Measurements from ENCODE around the gene ZNF428.

Gene ZNF428

GRCh38 chr19:43660971-43661360, 41.5 kb upstream of the ZNF428 start:
- CTCF ChIA-PET: no interaction called here
- POLR2A ChIA-PET: no interaction called here
- DNase-seq (ENCODE audit: extremely low spot score): no peak
- TF ChIP-seq FOXK2 (IDR thresholded peaks at IDR 0.05) (no peak), FOXM1 (IDR thresholded peaks at IDR 0.05; ENCODE audit: borderline replicate concordance) (no peak), BHLHE40 (IDR thresholded peaks at IDR 0.05; ENCODE audit: borderline replicate concordance) (no peak), NFRKB (IDR thresholded peaks at IDR 0.05) (no peak), SUZ12 (IDR thresholded peaks at IDR 0.05) (no peak), FOXA1 (IDR thresholded peaks at IDR 0.05) (no peak), TARDBP (IDR thresholded peaks at IDR 0.05) (no peak), ZNF384 (IDR thresholded peaks at IDR 0.05) (no peak), ELF4 (IDR thresholded peaks at IDR 0.05) (no peak), SP1 (IDR thresholded peaks at IDR 0.05) (no peak), HDGF (IDR thresholded peaks at IDR 0.05; ENCODE audit: borderline replicate concordance) (no peak), L3MBTL2 (conservative IDR thresholded peaks at IDR 0.05) (no peak)

GRCh38 chr19:43660301-43660970, 41.0 kb upstream of the ZNF428 start:
- CTCF ChIA-PET: no interaction called here
- no peak for DNase-seq (ENCODE audit: extremely low spot score)
- TF ChIP-seq CTBP1 (IDR thresholded peaks at IDR 0.05; ENCODE audit: borderline replicate concordance) (no peak), ZNF384 (IDR thresholded peaks at IDR 0.05) (no peak), SP1 (IDR thresholded peaks at IDR 0.05) (no peak), L3MBTL2 (conservative IDR thresholded peaks at IDR 0.05) (no peak), FOXM1 (IDR thresholded peaks at IDR 0.05; ENCODE audit: borderline replicate concordance) (no peak), ARNT (IDR thresholded peaks at IDR 0.05) (no peak), HDGF (IDR thresholded peaks at IDR 0.05; ENCODE audit: borderline replicate concordance) (no peak)
- POLR2A ChIA-PET: no interaction called here

- no peak for DNase-seq (ENCODE audit: extremely low spot score)
- ChIA-PET POLR2A (no interaction called here), CTCF (interaction anchor here (1.0 kb wide), 1 partner anchor 10 kb away, joined by 3 read pairs; no protein-coding TSS in a partner anchor)
- TF ChIP-seq LEF1 (IDR thresholded peaks at IDR 0.05; ENCODE audit: borderline replicate concordance) (no peak), FOXK2 (IDR thresholded peaks at IDR 0.05) (no peak), SUZ12 (IDR thresholded peaks at IDR 0.05) (no peak), ARNT (IDR thresholded peaks at IDR 0.05) (no peak), BHLHE40 (IDR thresholded peaks at IDR 0.05; ENCODE audit: borderline replicate concordance) (no peak)
Measured at GRCh38 chr19:43658494-43658893, 39.1 kb upstream of the ZNF428 start.

GRCh38 chr19:43658001-43658400, 38.6 kb upstream of the ZNF428 start:
- POLR2A ChIA-PET: no interaction called here
- no peak for TF ChIP-seq L3MBTL2 (conservative IDR thresholded peaks at IDR 0.05)
- no peak for TF ChIP-seq ARNT (IDR thresholded peaks at IDR 0.05)
- TF ChIP-seq PKNOX1 (IDR thresholded peaks at IDR 0.05): no peak
- TF ChIP-seq BHLHE40 (IDR thresholded peaks at IDR 0.05; ENCODE audit: borderline replicate concordance): no peak
- CTCF ChIA-PET: interaction anchor here (1.0 kb wide), 1 partner anchor 11 kb away, joined by 3 read pairs; no protein-coding TSS in a partner anchor
- DNase-seq (ENCODE audit: extremely low spot score): no peak

GRCh38 chr19:43656436-43656835, 37.0 kb upstream of the ZNF428 start:
- POLR2A ChIA-PET: no interaction called here
- CTCF ChIA-PET: no interaction called here
- no peak for DNase-seq (ENCODE audit: extremely low spot score)
- TF ChIP-seq FOXK2 (IDR thresholded peaks at IDR 0.05) (no peak), BHLHE40 (IDR thresholded peaks at IDR 0.05; ENCODE audit: borderline replicate concordance) (no peak), SUZ12 (IDR thresholded peaks at IDR 0.05) (no peak), PKNOX1 (IDR thresholded peaks at IDR 0.05) (no peak), SP1 (IDR thresholded peaks at IDR 0.05) (no peak), ELF4 (IDR thresholded peaks at IDR 0.05) (no peak)

GRCh38 chr19:43652546-43652874, 33.1 kb upstream of the ZNF428 start:
- CTCF ChIA-PET: interaction anchor here (0.7 to 2.0 kb wide), 5 partner anchors 9 to 97 kb away, joined by 3 to 10 read pairs (median 6); no protein-coding TSS in a partner anchor
- no peak for TF ChIP-seq SP1 (IDR thresholded peaks at IDR 0.05)
- TF ChIP-seq ELF4 (IDR thresholded peaks at IDR 0.05): no peak
- no peak for TF ChIP-seq SUZ12 (IDR thresholded peaks at IDR 0.05)
- TF ChIP-seq ZNF384 (IDR thresholded peaks at IDR 0.05): no peak
- TF ChIP-seq ARNT (IDR thresholded peaks at IDR 0.05): no peak
- TF ChIP-seq TARDBP (IDR thresholded peaks at IDR 0.05): no peak
- TF ChIP-seq L3MBTL2 (conservative IDR thresholded peaks at IDR 0.05): no peak
- TF ChIP-seq CTBP1 (IDR thresholded peaks at IDR 0.05; ENCODE audit: borderline replicate concordance): no peak
- no peak for TF ChIP-seq NFRKB (IDR thresholded peaks at IDR 0.05)
- no peak for TF ChIP-seq LEF1 (IDR thresholded peaks at IDR 0.05; ENCODE audit: borderline replicate concordance)
- no peak for TF ChIP-seq FOXM1 (IDR thresholded peaks at IDR 0.05; ENCODE audit: borderline replicate concordance)
- TF ChIP-seq BHLHE40 (IDR thresholded peaks at IDR 0.05; ENCODE audit: borderline replicate concordance): no peak
- TF ChIP-seq PKNOX1 (IDR thresholded peaks at IDR 0.05): no peak
- TF ChIP-seq HDGF (IDR thresholded peaks at IDR 0.05; ENCODE audit: borderline replicate concordance): no peak
- no peak for TF ChIP-seq FOXK2 (IDR thresholded peaks at IDR 0.05)
- no peak for TF ChIP-seq FOXA1 (IDR thresholded peaks at IDR 0.05)
- POLR2A ChIA-PET: interaction anchor here (0.7 to 1.4 kb wide), 2 partner anchors 16 to 58 kb away, joined by 3 to 4 read pairs; no protein-coding TSS in a partner anchor
- no peak for DNase-seq (ENCODE audit: extremely low spot score)
